Activated naive CD4-positive, alpha-beta T cell treated with anti-CD3 and anti-CD28 coated beads, Interleukin-2, amount 50 U/mL, for 24 hours (primary cell): ENCODE results near the gene LRRN2.

ENCODE experiments used
- H3K27ac Mint-ChIP-seq: one replicate; pipeline ENCODE4 v1.8.0; 2021; ENCODE audit warnings: mild to moderate bottlenecking, mixed read lengths
- H3K27me3 Mint-ChIP-seq: one replicate; pipeline ENCODE4 v1.8.0; 2021; ENCODE audit warnings: mixed read lengths
- H3K36me3 Mint-ChIP-seq: one replicate; pipeline ENCODE4 v1.8.0; 2021; ENCODE audit warnings: mixed read lengths
- H3K4me1 Mint-ChIP-seq: one replicate; pipeline ENCODE4 v1.8.0; 2021; ENCODE audit warnings: mixed read lengths
- H3K4me3 Mint-ChIP-seq: one replicate; pipeline ENCODE4 v1.8.0; 2021; ENCODE audit warnings: mild to moderate bottlenecking, mixed read lengths
- H3K9me3 Mint-ChIP-seq: one replicate; pipeline ENCODE4 v1.8.0; 2021; ENCODE audit warnings: mixed read lengths

The LRRN2 gene

GRCh38 chr1:204663644-204664383 is 21.7 kb downstream of the LRRN2 start:
- Mint-ChIP-seq H3K27me3 (no peaks in the 10 kb centered on the region), H3K4me3 (no peak overlapping the region), H3K27ac (no peak overlapping the region), H3K4me1 (no peaks in the 10 kb centered on the region), H3K9me3 (no peaks in the 10 kb centered on the region), H3K36me3 (no peaks in the 10 kb centered on the region)

GRCh38 chr1:204662530-204662929 is 23.0 kb downstream of the LRRN2 start:
- H3K9me3 Mint-ChIP-seq = no peaks in the 10 kb centered on the region
- H3K27me3 Mint-ChIP-seq = no peaks in the 10 kb centered on the region
- no peak overlapping the region for H3K4me3 Mint-ChIP-seq
- no peaks in the 10 kb centered on the region for H3K36me3 Mint-ChIP-seq
- no peaks in the 10 kb centered on the region for H3K4me1 Mint-ChIP-seq
- no peak overlapping the region for H3K27ac Mint-ChIP-seq

GRCh38 chr1:204660509-204660908 is 25.0 kb downstream of the LRRN2 start:
- Mint-ChIP-seq H3K36me3 (no peaks in the 10 kb centered on the region), H3K4me1 (no peaks in the 10 kb centered on the region), H3K27me3 (no peaks in the 10 kb centered on the region), H3K4me3 (no peak overlapping the region), H3K27ac (no peak overlapping the region), H3K9me3 (no peaks in the 10 kb centered on the region)

- H3K4me3 Mint-ChIP-seq = no peak overlapping the region
- H3K4me1 Mint-ChIP-seq = no peaks in the 10 kb centered on the region
Observed at GRCh38 chr1:204659056-204659455, 26.5 kb downstream of the LRRN2 start.

GRCh38 chr1:204658295-204658694 is 27.2 kb downstream of the LRRN2 start:
- H3K4me3 Mint-ChIP-seq = no peak overlapping the region
- peaks cover under 1% of the 10 kb centered on the region for H3K27me3 Mint-ChIP-seq
- no peak overlapping the region for H3K27ac Mint-ChIP-seq
- no peaks in the 10 kb centered on the region for H3K4me1 Mint-ChIP-seq
- no peaks in the 10 kb centered on the region for H3K36me3 Mint-ChIP-seq
- no peaks in the 10 kb centered on the region for H3K9me3 Mint-ChIP-seq

More at GRCh38 chr1:204659056-204659455, 26.5 kb downstream of the LRRN2 start:
- Mint-ChIP-seq H3K9me3 (no peaks in the 10 kb centered on the region), H3K36me3 (no peaks in the 10 kb centered on the region), H3K27ac (no peak overlapping the region), H3K27me3 (no peaks in the 10 kb centered on the region)

GRCh38 chr1:204653590-204654340 is 31.8 kb downstream of the LRRN2 start:
- Mint-ChIP-seq H3K4me3 (no peak overlapping the region), H3K27ac (no peak overlapping the region), H3K36me3 (no peaks in the 10 kb centered on the region), H3K4me1 (no peaks in the 10 kb centered on the region), H3K27me3 (peaks cover 4% of the 10 kb centered on the region), H3K9me3 (no peaks in the 10 kb centered on the region)

- H3K27ac Mint-ChIP-seq = no peak overlapping the region
- H3K27me3 Mint-ChIP-seq = peaks cover 4% of the 10 kb centered on the region
- H3K36me3 Mint-ChIP-seq = no peaks in the 10 kb centered on the region
- H3K9me3 Mint-ChIP-seq = no peaks in the 10 kb centered on the region
- no peak overlapping the region for H3K4me3 Mint-ChIP-seq
- no peaks in the 10 kb centered on the region for H3K4me1 Mint-ChIP-seq
Observed at GRCh38 chr1:204652497-204652896, 33.0 kb downstream of the LRRN2 start.

GRCh38 chr1:204651843-204652421 is 33.6 kb downstream of the LRRN2 start:
- no peaks in the 10 kb centered on the region for H3K4me1 Mint-ChIP-seq
- no peaks in the 10 kb centered on the region for H3K9me3 Mint-ChIP-seq
- no peak overlapping the region for H3K27ac Mint-ChIP-seq
- H3K36me3 Mint-ChIP-seq = no peaks in the 10 kb centered on the region
- no peak overlapping the region for H3K4me3 Mint-ChIP-seq
- peaks cover 4% of the 10 kb centered on the region for H3K27me3 Mint-ChIP-seq

GRCh38 chr1:204650911-204651570 is 34.5 kb downstream of the LRRN2 start:
- Mint-ChIP-seq H3K4me3 (no peak overlapping the region), H3K27ac (no peak overlapping the region), H3K4me1 (no peaks in the 10 kb centered on the region), H3K9me3 (no peaks in the 10 kb centered on the region), H3K36me3 (no peaks in the 10 kb centered on the region), H3K27me3 (peaks cover 4% of the 10 kb centered on the region)

GRCh38 chr1:204649721-204650521 is 35.6 kb downstream of the LRRN2 start:
- Mint-ChIP-seq H3K36me3 (no peaks in the 10 kb centered on the region), H3K27ac (no peak overlapping the region), H3K9me3 (no peaks in the 10 kb centered on the region), H3K27me3 (peaks cover 4% of the 10 kb centered on the region), H3K4me3 (no peak overlapping the region), H3K4me1 (no peaks in the 10 kb centered on the region)

- H3K27ac Mint-ChIP-seq = no peak overlapping the region
- no peaks in the 10 kb centered on the region for H3K4me1 Mint-ChIP-seq
- peaks cover 4% of the 10 kb centered on the region for H3K27me3 Mint-ChIP-seq
- no peak overlapping the region for H3K4me3 Mint-ChIP-seq
- no peaks in the 10 kb centered on the region for H3K9me3 Mint-ChIP-seq
- no peaks in the 10 kb centered on the region for H3K36me3 Mint-ChIP-seq
Observed at GRCh38 chr1:204648576-204648975, 37.0 kb downstream of the LRRN2 start.

GRCh38 chr1:204647805-204648153 is 37.8 kb downstream of the LRRN2 start:
- no peaks in the 10 kb centered on the region for H3K4me1 Mint-ChIP-seq
- no peaks in the 10 kb centered on the region for H3K36me3 Mint-ChIP-seq
- H3K4me3 Mint-ChIP-seq = no peak overlapping the region
- H3K27me3 Mint-ChIP-seq = peaks cover 3% of the 10 kb centered on the region
- H3K9me3 Mint-ChIP-seq = no peaks in the 10 kb centered on the region
- peak overlapping the region; percentile 15 for H3K27ac Mint-ChIP-seq

- Mint-ChIP-seq H3K4me3 (no peak overlapping the region), H3K9me3 (no peaks in the 10 kb centered on the region), H3K4me1 (no peaks in the 10 kb centered on the region), H3K27me3 (peaks cover 3% of the 10 kb centered on the region), H3K27ac (no peak overlapping the region), H3K36me3 (no peaks in the 10 kb centered on the region)
Observed at GRCh38 chr1:204647114-204647804, 38.3 kb downstream of the LRRN2 start.

- no peak overlapping the region for H3K27ac Mint-ChIP-seq
- H3K4me3 Mint-ChIP-seq = no peak overlapping the region
- H3K36me3 Mint-ChIP-seq = no peaks in the 10 kb centered on the region
- no peaks in the 10 kb centered on the region for H3K9me3 Mint-ChIP-seq
- no peaks in the 10 kb centered on the region for H3K4me1 Mint-ChIP-seq
- no peaks in the 10 kb centered on the region for H3K27me3 Mint-ChIP-seq
Observed at GRCh38 chr1:204645666-204646065, 39.9 kb downstream of the LRRN2 start.

GRCh38 chr1:204645251-204645650 is 40.3 kb downstream of the LRRN2 start:
- H3K27me3 Mint-ChIP-seq = no peaks in the 10 kb centered on the region
- H3K4me1 Mint-ChIP-seq = no peaks in the 10 kb centered on the region
- no peak overlapping the region for H3K27ac Mint-ChIP-seq
- H3K9me3 Mint-ChIP-seq = no peaks in the 10 kb centered on the region
- H3K36me3 Mint-ChIP-seq = no peaks in the 10 kb centered on the region
- H3K4me3 Mint-ChIP-seq = no peak overlapping the region
